ENCODE data around the gene HCFC1R1. TPM values are rescaled to one million over a fixed set of nuclear protein-coding genes. Genes with fewer than 3 reads are reported as not detected.

HCFC1R1 gene
- total RNA-seq, 1 experiment from 2014 or later, result 55.9 TPM

DNA sequence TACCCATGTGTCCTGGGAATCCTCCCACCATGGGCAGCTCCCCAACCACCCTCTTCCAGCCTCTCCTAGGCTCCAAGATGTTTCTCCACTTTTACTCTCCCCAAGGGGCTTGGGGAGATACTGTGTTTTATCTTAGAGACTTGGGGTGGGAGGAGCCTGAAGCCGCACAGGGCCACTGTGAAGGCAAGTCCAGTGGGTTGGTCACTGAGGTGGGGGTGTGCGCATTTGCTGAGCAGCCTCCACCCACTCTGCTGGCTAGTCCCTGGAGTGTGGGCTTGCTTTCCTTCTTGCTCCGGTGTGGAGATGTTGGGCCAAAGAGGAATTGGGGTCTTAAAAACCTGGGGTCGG lies 15.1 kb downstream of the HCFC1R1 start:
- DNase-seq (ENCODE audit: low spot score), result no peak
- in situ Hi-C loops (cut with HindIII; ENCODE audit: low sequenced_read_pairs), result no loop called here

GRCh38 chr16:3007957-3008689 lies 15.6 kb downstream of the HCFC1R1 start:
- in situ Hi-C loops (cut with HindIII; ENCODE audit: low sequenced_read_pairs), result no loop called here
- DNase-seq (ENCODE audit: low spot score), result no peak

DNA sequence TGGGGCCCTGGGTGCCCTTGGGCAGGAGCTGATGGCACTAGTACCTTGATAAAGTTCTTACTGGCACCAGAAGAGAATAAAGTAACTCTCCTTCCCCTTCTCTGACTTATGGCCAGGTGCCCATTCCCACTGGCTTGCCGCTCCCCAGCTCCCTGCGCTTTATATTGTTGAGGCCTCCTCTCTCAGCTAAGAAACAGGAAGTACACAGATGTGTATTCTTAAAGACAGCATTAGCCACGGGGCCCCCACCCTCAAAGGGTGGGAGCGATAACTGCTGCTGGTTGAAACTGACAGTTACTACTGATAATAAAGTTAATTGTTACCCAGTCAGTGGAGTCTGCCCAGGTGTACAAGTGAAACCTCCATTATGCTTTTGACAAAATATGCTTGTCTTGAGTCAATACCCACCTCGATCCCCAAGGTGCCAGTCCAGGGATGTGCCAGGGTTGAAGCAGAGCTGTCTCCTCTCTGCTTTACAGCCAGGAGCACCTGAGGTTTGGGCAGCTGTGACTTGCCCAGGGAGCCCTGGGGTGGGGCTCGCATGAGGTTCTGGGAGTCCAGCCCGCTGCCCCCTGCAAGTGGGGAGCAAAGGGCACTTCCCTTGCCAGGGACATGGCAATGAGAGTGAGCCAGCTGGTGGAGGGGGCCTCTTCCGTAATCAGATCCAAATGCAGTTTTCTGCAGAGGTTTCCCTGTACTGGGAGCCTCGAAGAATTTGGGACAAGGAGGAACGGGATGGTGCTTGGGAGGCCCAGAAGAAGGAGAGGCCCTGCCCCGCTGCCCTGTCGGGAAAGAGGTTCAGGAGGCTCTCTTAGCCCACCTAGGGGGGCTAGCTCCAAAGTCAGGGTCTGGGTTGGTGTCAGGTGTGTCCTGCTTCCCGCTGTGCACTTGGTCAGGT lies 16.4 kb downstream of the HCFC1R1 start:
- DNase-seq (ENCODE audit: low spot score), result no peak
- in situ Hi-C loops (cut with HindIII; ENCODE audit: low sequenced_read_pairs), result no loop called here

DNA sequence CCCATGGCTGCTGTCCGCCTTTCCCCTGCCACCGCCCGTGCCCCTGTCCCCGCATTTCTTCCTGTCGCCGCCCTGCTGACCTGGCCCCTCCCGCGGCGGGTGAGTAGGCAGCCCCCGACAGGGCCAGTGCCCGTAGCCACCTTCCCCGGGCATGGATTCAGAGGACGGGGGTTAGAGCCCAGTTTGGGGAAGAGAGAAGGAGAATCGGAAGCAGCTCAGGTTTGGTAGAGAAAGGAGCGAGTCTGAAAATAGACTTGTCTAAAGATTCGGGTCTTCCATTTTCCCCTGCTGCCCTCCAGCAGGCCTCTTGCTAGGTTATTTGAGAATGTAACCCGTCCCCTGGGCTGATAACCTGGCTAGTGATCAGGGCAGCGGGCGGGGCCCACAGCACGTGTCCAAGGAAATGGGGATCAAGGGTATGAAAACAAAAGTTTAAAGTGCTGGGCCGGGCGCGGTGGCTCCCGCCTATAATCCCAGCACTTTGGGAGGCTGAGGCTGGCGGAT lies 18.9 kb downstream of the HCFC1R1 start:
- peak; percentile 40 for DNase-seq (ENCODE audit: low spot score)
- in situ Hi-C loops (cut with HindIII; ENCODE audit: low sequenced_read_pairs), result no loop called here

GRCh38 chr16:3004319-3004718 lies 19.4 kb downstream of the HCFC1R1 start:
- in situ Hi-C loops (cut with HindIII; ENCODE audit: low sequenced_read_pairs), result no loop called here
- no peak for DNase-seq (ENCODE audit: low spot score)

GRCh38 chr16:3003582-3004270 lies 20.0 kb downstream of the HCFC1R1 start:
- in situ Hi-C loops (cut with HindIII; ENCODE audit: low sequenced_read_pairs), result no loop called here

DNA sequence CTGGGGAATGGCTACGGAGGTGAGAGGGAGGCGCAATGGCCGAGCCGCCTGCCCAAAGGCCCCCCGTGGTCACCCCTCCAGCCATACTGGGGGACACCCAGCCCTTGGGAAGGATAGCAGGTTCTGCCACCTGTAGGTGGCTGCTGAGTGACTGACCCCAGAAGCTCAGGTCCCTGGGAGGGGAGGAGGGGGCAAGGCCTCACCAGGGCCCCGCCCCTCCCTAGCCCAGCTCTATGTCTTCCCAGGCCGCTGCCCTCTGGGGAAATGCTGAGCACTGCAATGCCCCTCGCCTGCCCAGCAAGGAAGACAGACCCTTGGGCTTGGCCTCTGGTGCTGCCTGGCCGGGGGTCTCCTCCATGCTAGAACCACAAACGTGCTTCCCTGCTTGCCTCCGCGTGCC lies 22.4 kb downstream of the HCFC1R1 start:
- in situ Hi-C loops (cut with HindIII; ENCODE audit: low sequenced_read_pairs), result no loop called here
- DNase-seq (ENCODE audit: low spot score), result no peak

More at GRCh38 chr16:3003582-3004270, 20.0 kb downstream of the HCFC1R1 start:
- DNase-seq (ENCODE audit: low spot score), result peak; percentile 100

- in situ Hi-C loops (cut with HindIII; ENCODE audit: low sequenced_read_pairs), result no loop called here
- no peak for DNase-seq (ENCODE audit: low spot score)
Observed at GRCh38 chr16:3000540-3000939, 23.2 kb downstream of the HCFC1R1 start.

DNA sequence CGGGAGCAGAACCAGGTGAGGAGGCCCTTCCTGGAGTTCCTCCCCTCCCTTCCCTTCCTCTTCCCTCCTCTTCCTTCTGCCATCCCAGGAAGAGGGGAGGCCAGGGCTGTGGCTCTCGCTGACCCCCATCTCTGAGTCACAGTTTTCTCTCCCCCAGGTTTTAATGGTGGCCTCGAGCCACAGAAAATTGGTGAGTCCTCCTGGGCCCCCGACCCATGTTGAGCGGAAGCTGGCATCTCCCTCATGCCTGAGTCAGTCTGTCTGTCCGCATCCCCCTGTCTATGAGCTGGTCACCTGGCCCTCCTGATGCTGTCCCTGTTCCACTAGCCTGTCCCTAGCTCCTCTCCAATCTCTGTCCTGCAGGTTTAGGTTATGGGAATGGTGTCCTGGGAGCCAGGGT lies 23.8 kb downstream of the HCFC1R1 start:
- in situ Hi-C loops (cut with HindIII; ENCODE audit: low sequenced_read_pairs), result no loop called here
- DNase-seq (ENCODE audit: low spot score), result no peak

- no peak for DNase-seq (ENCODE audit: low spot score)
- in situ Hi-C loops (cut with HindIII; ENCODE audit: low sequenced_read_pairs), result no loop called here
Observed at GRCh38 chr16:2996298-2996697, 27.4 kb downstream of the HCFC1R1 start.

GRCh38 chr16:2992383-2993081 lies 31.2 kb downstream of the HCFC1R1 start:
- DNase-seq (ENCODE audit: low spot score), result no peak
- in situ Hi-C loops (cut with HindIII; ENCODE audit: low sequenced_read_pairs), result no loop called here

GRCh38 chr16:2991566-2992261 lies 32.0 kb downstream of the HCFC1R1 start:
- in situ Hi-C loops (cut with HindIII; ENCODE audit: low sequenced_read_pairs), result no loop called here
- no peak for DNase-seq (ENCODE audit: low spot score)

DNA sequence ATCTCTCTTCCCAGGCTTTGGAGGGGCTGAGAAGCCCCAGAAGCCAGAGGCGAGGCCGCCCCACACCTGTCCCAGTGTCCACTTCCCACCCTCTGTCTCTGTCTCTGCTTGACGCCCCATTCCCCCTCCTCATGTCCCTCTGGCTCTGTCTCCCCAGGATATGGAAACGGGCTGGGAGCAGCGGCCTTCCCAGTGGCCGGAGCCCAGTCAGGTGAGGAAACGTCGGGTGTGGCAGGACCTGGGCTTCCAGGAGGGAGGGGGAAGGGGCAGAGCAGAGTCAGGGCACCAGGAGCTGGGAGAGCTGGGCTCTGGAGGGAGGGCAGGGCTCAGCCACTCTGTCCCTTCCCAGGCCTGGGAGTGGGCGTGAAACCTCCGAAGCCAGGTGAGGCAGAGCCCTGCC lies 32.9 kb downstream of the HCFC1R1 start:
- DNase-seq (ENCODE audit: low spot score), result no peak
- in situ Hi-C loops (cut with HindIII; ENCODE audit: low sequenced_read_pairs), result no loop called here

GRCh38 chr16:2988590-2989099 lies 35.1 kb downstream of the HCFC1R1 start:
- in situ Hi-C loops (cut with HindIII; ENCODE audit: low sequenced_read_pairs), result no loop called here
- DNase-seq (ENCODE audit: low spot score), result no peak

DNA sequence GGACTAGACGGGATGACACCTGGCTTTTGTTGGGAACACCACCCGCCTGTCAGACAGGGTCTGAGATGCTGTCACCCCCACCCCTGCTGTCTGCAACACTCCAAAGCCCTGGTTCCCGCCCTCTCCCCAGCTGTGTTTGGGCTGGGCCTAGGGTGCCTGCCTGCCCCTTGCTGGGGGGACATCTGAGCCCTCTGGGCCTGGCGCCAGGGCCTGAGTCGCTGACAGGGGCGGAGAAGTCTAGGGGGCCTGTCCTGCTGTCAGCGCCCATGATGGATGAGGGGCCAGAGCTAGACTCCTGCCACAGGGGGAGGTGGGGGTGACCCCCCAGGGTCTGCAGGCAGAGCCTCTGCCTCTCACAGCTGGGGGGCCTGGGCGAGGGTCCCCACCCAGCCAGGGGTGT lies 35.9 kb downstream of the HCFC1R1 start:
- in situ Hi-C loops (cut with HindIII; ENCODE audit: low sequenced_read_pairs), result no loop called here
- DNase-seq (ENCODE audit: low spot score), result no peak

DNA sequence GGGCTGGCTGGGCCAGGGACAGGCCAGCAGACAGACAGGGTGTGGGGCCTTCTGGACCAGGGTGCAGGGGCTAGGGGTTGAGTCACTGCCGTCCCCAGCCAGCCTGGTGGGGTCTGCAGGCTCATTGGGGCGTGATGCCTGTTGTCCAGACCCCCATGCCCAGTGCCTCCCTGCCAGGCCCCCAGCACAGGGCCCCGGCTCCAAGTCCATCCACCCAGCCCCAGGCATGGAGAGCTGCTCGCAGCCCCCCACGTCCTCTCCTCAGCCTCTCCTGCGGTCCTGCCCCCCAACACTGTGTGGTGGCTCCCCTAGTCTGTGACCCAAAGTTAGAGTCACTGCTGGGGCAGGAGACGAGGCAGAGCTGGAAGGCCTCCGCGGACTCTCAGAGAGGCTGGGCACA lies 36.5 kb downstream of the HCFC1R1 start:
- DNase-seq (ENCODE audit: low spot score), result no peak
- in situ Hi-C loops (cut with HindIII; ENCODE audit: low sequenced_read_pairs), result no loop called here

DNA sequence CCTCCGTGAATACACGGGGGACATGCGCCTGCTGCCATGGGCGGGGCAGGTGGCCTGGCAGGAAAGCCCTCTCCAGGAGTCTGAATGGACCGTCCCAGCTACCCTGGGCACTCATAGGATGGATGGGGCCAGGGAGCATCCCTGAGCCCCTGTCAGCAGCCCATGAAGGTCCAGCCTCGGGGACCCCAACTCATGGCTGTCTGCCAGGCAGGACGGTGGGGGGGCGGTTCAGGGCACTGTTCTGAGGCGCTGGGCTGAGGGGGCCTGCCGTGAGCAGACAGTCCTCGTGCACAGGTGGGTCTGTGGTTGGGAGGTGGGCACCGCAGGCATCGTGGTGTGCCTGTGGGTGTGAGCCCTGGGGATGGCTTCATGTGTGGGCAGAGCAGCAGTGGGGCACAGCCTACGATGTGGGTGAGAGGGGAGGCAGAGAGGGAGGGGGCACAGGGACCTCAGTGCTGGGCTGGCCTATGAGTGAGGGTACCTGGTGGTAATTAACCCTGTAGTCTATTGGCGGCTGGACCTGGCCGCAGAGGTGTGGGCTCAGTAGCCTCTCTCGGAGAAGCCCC lies 37.0 kb downstream of the HCFC1R1 start:
- in situ Hi-C loops (cut with HindIII; ENCODE audit: low sequenced_read_pairs), result no loop called here
- DNase-seq (ENCODE audit: low spot score), result no peak

DNA sequence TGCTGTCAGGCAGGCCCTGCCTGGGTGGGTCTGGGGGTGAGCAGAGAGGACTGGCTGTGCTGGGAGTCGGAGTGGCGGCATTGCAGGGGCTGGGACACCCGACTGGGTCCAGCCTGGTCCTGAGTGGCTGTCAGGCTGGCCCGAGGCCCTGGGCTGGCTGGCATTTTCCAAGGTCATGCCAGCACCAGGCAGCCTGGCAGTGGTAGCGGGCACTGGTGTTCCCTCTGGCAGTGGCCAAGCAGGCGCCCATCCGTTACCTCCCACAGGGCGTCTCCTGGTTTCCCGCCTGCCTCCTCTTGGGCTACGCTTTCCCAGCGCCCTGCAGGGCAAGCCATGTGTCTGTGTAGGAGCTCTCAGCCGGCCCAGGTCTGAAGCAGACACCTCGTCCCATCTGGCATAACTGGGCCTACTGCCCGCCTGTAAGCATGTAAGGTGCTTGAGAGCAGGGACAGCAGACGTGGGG lies 37.8 kb downstream of the HCFC1R1 start:
- DNase-seq (ENCODE audit: low spot score), result peak; percentile 96
- in situ Hi-C loops (cut with HindIII; ENCODE audit: low sequenced_read_pairs), result no loop called here

All from G401 (cell line).